PC-3 (cell line): ENCODE data around the gene ACKR2. TPM values are rescaled to one million over a fixed set of nuclear protein-coding genes. Genes with fewer than 3 reads are reported as not detected.

Experiments used
- ATAC-seq: fragments of 200-7000 bp; cut with Tn5 transposase; 2 replicates; pipeline ENCODE4 v1.9.1; 2020; ENCODE audit warnings: mild to moderate bottlenecking, moderate library complexity
- BruUV-seq: library from RNA; stranded (reverse); fragments of 400-500 nt; replicated peaks from 2 replicates; lab custom pipeline; 2021; lab: Mats Ljungman, UMichigan
- CTCF ChIA-PET: fragments of 300-600 bp; sonication (Branson Sonifier 250); formaldehyde crosslinking; loops from one replicate; lab custom pipeline; 2022; ENCODE audit warnings: antibody characterized with exemption; lab: Charles Lee
- POLR2A ChIA-PET: fragments of 300-600 bp; sonication (Branson Sonifier 250); formaldehyde crosslinking; loops from one replicate; lab custom pipeline; 2022; ENCODE audit warnings: antibody characterized with exemption; ENCODE audit not compliant: unreplicated experiment; lab: Charles Lee
- DNase-seq: peaks from one replicate; pipeline ENCODE4 v3.0.0-alpha.2; 2015
- H2AFZ ChIP-seq: fragments of 300-600 bp; sonication (generic); 2 replicates; pipeline ENCODE4 v1.6.0; 2016; ENCODE audit warnings: antibody characterized with exemption, low read length
- H3F3A ChIP-seq: fragments of 300-600 bp; sonication (generic); one replicate; pipeline ENCODE4 v1.6.0; 2017; ENCODE audit warnings: antibody characterized with exemption, low read length, control low read depth, mild to moderate bottlenecking; ENCODE audit not compliant: unreplicated experiment
- H3K27ac ChIP-seq: fragments of 300-600 bp; sonication (generic); 2 replicates; pipeline ENCODE4 v1.5.1; 2016; ENCODE audit warnings: mild to moderate bottlenecking, low read length
- H3K27me3 ChIP-seq: fragments of 300-600 bp; sonication (generic); 2 replicates; pipeline ENCODE4 v1.6.1; 2016; ENCODE audit warnings: low read length, mixed read lengths
- H3K36me3 ChIP-seq: fragments of 300-600 bp; sonication (generic); 2 replicates; pipeline ENCODE4 v1.6.1; 2016; ENCODE audit warnings: low read depth, mixed run types, low read length, mixed read lengths
- H3K4me1 ChIP-seq: fragments of 300-600 bp; sonication (generic); 2 replicates; pipeline ENCODE4 v1.5.1; 2016; ENCODE audit warnings: low read length; ENCODE audit not compliant: insufficient read depth
- H3K4me2 ChIP-seq: fragments of 300-600 bp; sonication (generic); 2 replicates; pipeline ENCODE4 v1.6.0; 2016; ENCODE audit warnings: low read length
- H3K4me3 ChIP-seq: fragments of 300-600 bp; sonication (generic); 2 replicates; pipeline ENCODE4 v1.5.1; 2016; ENCODE audit warnings: mild to moderate bottlenecking, low read length, mixed read lengths
- H3K79me2 ChIP-seq: fragments of 300-600 bp; sonication (generic); 2 replicates; pipeline ENCODE4 v1.6.1; 2017; ENCODE audit warnings: low read length, mixed read lengths
- H3K9ac ChIP-seq: fragments of 300-600 bp; sonication (generic); 2 replicates; pipeline ENCODE4 v1.6.0; 2016; ENCODE audit warnings: mild to moderate bottlenecking, low read length
- H3K9me2 ChIP-seq: fragments of 300-600 bp; sonication (generic); replicated peaks from 2 replicates; pipeline ENCODE4 v1.6.1; 2016; ENCODE audit warnings: mixed run types, low read length, mixed read lengths
- H3K9me3 ChIP-seq: fragments of 300-600 bp; sonication (generic); 2 replicates; pipeline ENCODE4 v1.6.1; 2016; ENCODE audit warnings: low read length, mixed read lengths
- H4K20me1 ChIP-seq: fragments of 300-600 bp; sonication (generic); 2 replicates; pipeline ENCODE4 v1.6.1; 2016; ENCODE audit warnings: low read length, mixed read lengths
- CTCF ChIP-seq: fragments of 300-600 bp; sonication (generic); conservative IDR thresholded peaks from 2 replicates; pipeline ENCODE4 v1.5.1; 2017; ENCODE audit warnings: antibody characterized with exemption, low read depth, mild to moderate bottlenecking, low read length
- EZH2 ChIP-seq: fragments of 300-600 bp; sonication (generic); IDR thresholded peaks from one replicate; pipeline ENCODE4 v1.6.1; 2017; ENCODE audit warnings: antibody characterized with exemption, mild to moderate bottlenecking, low read length; ENCODE audit not compliant: unreplicated experiment
- EZH2phosphoT487 ChIP-seq: fragments of 300-600 bp; sonication (generic); IDR thresholded peaks from 2 replicates; pipeline ENCODE4 v1.6.1; 2018; ENCODE audit warnings: mild to moderate bottlenecking, antibody characterized with exemption, low read length, borderline replicate concordance
- intact Hi-C: fragments of 100-400 bp; cut with micrococcal nuclease; formaldehyde crosslinking; loops from 2 replicates; pipeline ENCODE4 v1.9.0; 2023
- total RNA-seq: library from RNA; depleted of rRNA; stranded (reverse); fragments of >200 nt; gene quantifications from 2 replicates; pipeline ENCODE4 v1.2.3, GENCODE V29; 2014

Gene ACKR2
- total RNA-seq, 1 experiment from 2014 or later: 3.9 TPM

DNA sequence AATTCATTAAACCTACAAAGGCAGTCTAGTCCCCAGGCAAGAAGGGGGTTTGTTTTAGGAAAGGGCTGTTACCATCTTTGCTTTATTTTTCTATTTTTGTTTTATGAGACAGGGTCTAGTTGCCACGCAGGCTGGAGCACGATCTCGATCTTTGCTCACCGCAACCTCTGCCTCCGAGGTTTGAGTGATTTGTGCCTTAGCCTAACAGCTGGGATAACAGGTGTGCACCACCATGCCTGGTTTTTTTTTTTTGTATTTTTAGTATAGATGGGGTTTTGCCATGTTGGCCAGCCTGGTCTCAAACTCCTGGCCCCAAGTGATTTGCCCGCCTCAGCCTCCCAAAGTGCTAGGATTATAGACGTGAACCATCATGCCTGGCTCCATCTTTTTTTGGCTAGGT is 9.9 kb upstream of the ACKR2 start:
- no peak for ATAC-seq
- Histone ChIP-seq H3K27ac (no peak overlapping the region), H2AFZ (no peak overlapping the region), H3K4me2 (no peak overlapping the region), H3K4me1 (peaks cover 20% of the 10 kb centered on the region), H3K27me3 (no peaks in the 10 kb centered on the region), H3K79me2 (peaks cover 68% of the 10 kb centered on the region), H3K9me2 (no peaks in the 10 kb centered on the region), H3K9ac (no peak overlapping the region), H3K4me3 (no peak overlapping the region), H3K36me3 (0 out of 2 replicates have a peak, but pooled peaks cover 3% of the 10 kb centered on the region), H3K9me3 (no peaks in the 10 kb centered on the region), H4K20me1 (peaks cover 7% of the 10 kb centered on the region; the same call in 1 of the 2 replicates), H3F3A (no peaks in the 10 kb centered on the region)
- no peak for DNase-seq
- intact Hi-C loops: no loop called here
- ChIA-PET POLR2A (no interaction called here), CTCF (no interaction called here)
- TF ChIP-seq EZH2 (no peak), CTCF (no peak), EZH2phosphoT487 (no peak)
- BruUV-seq: no TSS peak

DNA sequence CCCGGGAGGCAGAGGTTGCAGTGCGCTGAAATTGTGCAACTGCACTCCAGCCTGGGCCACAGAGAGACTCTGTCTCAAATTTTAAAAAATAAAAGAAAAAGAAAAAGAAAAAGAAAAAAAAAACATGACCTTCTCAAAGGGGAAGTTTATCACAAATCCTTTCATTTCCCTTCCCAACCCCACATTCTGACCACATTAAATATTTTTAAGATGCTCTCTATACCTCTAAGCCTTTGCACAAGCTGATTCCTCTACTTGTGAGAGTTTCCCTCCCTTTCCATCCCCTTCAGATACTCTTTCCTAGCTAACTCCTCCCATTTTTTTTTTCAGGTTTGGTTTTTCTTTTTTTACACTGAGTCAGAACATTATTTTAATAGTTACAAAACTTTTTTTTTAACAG is 9.0 kb upstream of the ACKR2 start:
- no peak overlapping the region for H3K9ac ChIP-seq
- POLR2A ChIA-PET: no interaction called here
- no peaks in the 10 kb centered on the region for H3K27me3 ChIP-seq
- H3K4me3 ChIP-seq: no peak overlapping the region
- TF ChIP-seq CTCF (no peak), EZH2 (no peak), EZH2phosphoT487 (no peak)
- ATAC-seq (no peak), DNase-seq (no peak)
- no peaks in the 10 kb centered on the region for H3K9me3 ChIP-seq
- no peak overlapping the region for H3K27ac ChIP-seq
- H3K4me1 ChIP-seq: peaks cover 26% of the 10 kb centered on the region
- peaks cover 7% of the 10 kb centered on the region; the same call in 1 of the 2 replicates for H4K20me1 ChIP-seq
- no peak overlapping the region for H3K4me2 ChIP-seq
- intact Hi-C loops: no loop called here
- H3K79me2 ChIP-seq: peaks cover 65% of the 10 kb centered on the region
- CTCF ChIA-PET: interaction anchor here (0.7 kb wide), 1 partner anchor 87 kb away, joined by 3 read pairs; no protein-coding TSS in a partner anchor
- H3K36me3 ChIP-seq: 0 out of 2 replicates have a peak, but pooled peaks cover 3% of the 10 kb centered on the region
- H3F3A ChIP-seq: no peaks in the 10 kb centered on the region
- H3K9me2 ChIP-seq: no peaks in the 10 kb centered on the region
- BruUV-seq: no TSS peak
- H2AFZ ChIP-seq: no peak overlapping the region

- H3K79me2 ChIP-seq: peaks cover 57% of the 10 kb centered on the region
- no peaks in the 10 kb centered on the region for H3K27me3 ChIP-seq
- H2AFZ ChIP-seq: no peak overlapping the region
- H3K4me1 ChIP-seq: peaks cover 30% of the 10 kb centered on the region
- peak overlapping the region; percentile 91; the same call in 1 of the 2 replicates for H3K4me2 ChIP-seq
- H4K20me1 ChIP-seq: peaks cover 7% of the 10 kb centered on the region; the same call in 1 of the 2 replicates
- no peak for DNase-seq
- TF ChIP-seq EZH2phosphoT487 (no peak), EZH2 (no peak), CTCF (no peak)
- no peaks in the 10 kb centered on the region for H3F3A ChIP-seq
- H3K36me3 ChIP-seq: 0 out of 2 replicates have a peak, but pooled peaks cover 3% of the 10 kb centered on the region
- H3K9ac ChIP-seq: no peak overlapping the region
- intact Hi-C loops: no loop called here
- H3K4me3 ChIP-seq: 0 out of 2 replicates have a peak overlapping the region, but pooled peaks have one; percentile 97
- ChIA-PET CTCF (interaction anchor here (0.7 kb wide), 1 partner anchor 88 kb away, joined by 3 read pairs; no protein-coding TSS in a partner anchor), POLR2A (no interaction called here)
- ATAC-seq: no peak
- BruUV-seq: no TSS peak
- no peaks in the 10 kb centered on the region for H3K9me2 ChIP-seq
- H3K9me3 ChIP-seq: no peaks in the 10 kb centered on the region
- no peak overlapping the region for H3K27ac ChIP-seq
Observed at GRCh38 chr3:42801048-42801620, 8.1 kb upstream of the ACKR2 start.
